HL-60 (cell line): Measurements from ENCODE around the gene SHROOM1.

Experiments
- DNase-seq, 2 experiments: peaks; one replicate each; pipeline ENCODE4 v3.0.0-alpha.2; 2010 to 2020; ENCODE audit warnings: low read depth in 1 of 2, low spot score in 1 of 2
- H3K27ac ChIP-seq: fragments of 250-450 bp; sonication (Bioruptor Pico); replicated peaks from 2 replicates; pipeline ENCODE4 v1.5.1; 2020; ENCODE audit warnings: mild to moderate bottlenecking, moderate library complexity
- H3K27me3 ChIP-seq: fragments of 250-450 bp; sonication (Bioruptor Pico); 2 replicates; pipeline ENCODE4 v1.5.1; 2021; ENCODE audit warnings: mild to moderate bottlenecking, moderate library complexity; ENCODE audit not compliant: insufficient read depth, poor library complexity, severe bottlenecking
- H3K4me3 ChIP-seq: replicated peaks from 2 replicates; pipeline ENCODE4 v1.5.1; 2011; ENCODE audit warnings: mild to moderate bottlenecking, control low read depth, low read length; ENCODE audit not compliant: insufficient read depth
- GABPA ChIP-seq: IDR thresholded peaks from 2 replicates; pipeline ENCODE4 v1.6.1; 2012; ENCODE audit warnings: low read depth
- POLR2AphosphoS5 ChIP-seq: IDR thresholded peaks from 2 replicates; pipeline ENCODE4 v1.6.1; 2012; ENCODE audit warnings: low read depth
- SPI1 ChIP-seq: IDR thresholded peaks from 2 replicates; pipeline ENCODE4 v1.6.1; 2012; ENCODE audit warnings: low read depth, mild to moderate bottlenecking, borderline replicate concordance
- TF ChIP-seq, protein P1 (sequence below): IDR thresholded peaks from 2 replicates; pipeline ENCODE4 v1.6.1; 2012; ENCODE audit warnings: low read depth; ENCODE audit not compliant: insufficient replicate concordance
- TF ChIP-seq, protein P2 (sequence below): IDR thresholded peaks from one replicate; pipeline ENCODE4 v1.5.1; 2011; ENCODE audit warnings: low read length, control low read depth, inconsistent platforms; ENCODE audit not compliant: insufficient read depth

The SHROOM1 gene

DNA sequence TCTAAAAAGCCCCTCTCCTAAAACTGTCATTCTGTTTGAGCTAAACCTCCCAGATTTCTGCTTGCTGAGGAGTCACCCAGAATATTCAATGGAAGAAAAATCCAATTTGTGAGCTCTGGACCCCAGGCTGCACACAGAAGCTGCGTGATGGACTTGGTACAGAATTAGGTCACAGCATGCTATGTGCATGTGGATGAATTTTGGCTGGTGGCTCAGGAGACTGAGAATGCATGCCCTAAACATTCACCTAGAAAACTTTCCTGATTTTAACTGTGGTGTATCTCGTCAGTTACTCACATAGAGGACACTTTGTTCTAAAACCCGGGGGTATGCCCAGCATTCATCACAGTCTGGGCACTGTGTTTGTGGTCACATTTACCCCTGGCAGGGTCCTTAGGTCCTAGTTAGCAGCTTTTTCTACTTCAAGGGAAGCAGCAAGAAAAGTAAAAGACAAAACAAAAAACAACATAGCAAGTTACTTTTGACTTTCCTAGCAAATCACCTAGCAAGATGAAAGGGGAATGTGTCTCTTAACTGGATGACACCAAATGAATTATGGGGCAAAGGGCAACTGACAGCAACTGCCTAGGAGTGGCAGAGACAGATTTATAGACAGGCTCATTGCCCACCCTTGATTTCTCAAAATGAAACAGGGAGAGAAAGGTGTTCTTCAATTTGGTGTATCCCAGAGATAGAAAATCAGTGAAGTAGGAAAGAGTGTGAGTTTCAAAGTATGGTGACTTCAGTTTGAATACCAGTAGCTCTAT lies 8.3 kb upstream of the SHROOM1 start:
- no peak overlapping the region for H3K4me3 ChIP-seq
- TF ChIP-seq, protein P1, sequence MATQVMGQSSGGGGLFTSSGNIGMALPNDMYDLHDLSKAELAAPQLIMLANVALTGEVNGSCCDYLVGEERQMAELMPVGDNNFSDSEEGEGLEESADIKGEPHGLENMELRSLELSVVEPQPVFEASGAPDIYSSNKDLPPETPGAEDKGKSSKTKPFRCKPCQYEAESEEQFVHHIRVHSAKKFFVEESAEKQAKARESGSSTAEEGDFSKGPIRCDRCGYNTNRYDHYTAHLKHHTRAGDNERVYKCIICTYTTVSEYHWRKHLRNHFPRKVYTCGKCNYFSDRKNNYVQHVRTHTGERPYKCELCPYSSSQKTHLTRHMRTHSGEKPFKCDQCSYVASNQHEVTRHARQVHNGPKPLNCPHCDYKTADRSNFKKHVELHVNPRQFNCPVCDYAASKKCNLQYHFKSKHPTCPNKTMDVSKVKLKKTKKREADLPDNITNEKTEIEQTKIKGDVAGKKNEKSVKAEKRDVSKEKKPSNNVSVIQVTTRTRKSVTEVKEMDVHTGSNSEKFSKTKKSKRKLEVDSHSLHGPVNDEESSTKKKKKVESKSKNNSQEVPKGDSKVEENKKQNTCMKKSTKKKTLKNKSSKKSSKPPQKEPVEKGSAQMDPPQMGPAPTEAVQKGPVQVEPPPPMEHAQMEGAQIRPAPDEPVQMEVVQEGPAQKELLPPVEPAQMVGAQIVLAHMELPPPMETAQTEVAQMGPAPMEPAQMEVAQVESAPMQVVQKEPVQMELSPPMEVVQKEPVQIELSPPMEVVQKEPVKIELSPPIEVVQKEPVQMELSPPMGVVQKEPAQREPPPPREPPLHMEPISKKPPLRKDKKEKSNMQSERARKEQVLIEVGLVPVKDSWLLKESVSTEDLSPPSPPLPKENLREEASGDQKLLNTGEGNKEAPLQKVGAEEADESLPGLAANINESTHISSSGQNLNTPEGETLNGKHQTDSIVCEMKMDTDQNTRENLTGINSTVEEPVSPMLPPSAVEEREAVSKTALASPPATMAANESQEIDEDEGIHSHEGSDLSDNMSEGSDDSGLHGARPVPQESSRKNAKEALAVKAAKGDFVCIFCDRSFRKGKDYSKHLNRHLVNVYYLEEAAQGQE = no peak
- no peaks in the 10 kb centered on the region for H3K27me3 ChIP-seq
- no peak overlapping the region for H3K27ac ChIP-seq
- DNase-seq = no peak

DNA sequence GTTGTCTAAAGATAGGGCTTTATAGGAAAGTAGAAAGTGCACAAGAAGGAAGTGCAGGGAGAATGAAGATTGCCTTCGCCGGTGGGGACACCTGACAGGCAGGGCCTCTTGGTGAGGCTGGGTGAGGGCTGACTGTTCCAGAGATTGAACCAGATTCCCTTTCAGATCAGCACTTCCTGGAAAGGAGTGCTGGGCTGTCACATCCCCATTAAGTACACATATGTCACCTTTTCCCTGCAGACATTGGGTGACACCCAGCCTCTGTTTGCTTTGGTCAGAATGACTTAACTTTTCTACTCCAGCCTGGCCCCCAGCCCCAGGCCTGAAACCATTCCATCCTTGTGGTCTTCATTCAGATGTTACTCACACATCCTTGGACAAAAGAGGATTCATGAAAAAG lies 7.4 kb upstream of the SHROOM1 start:
- no peak overlapping the region for H3K27ac ChIP-seq
- TF ChIP-seq SPI1 (no peak), POLR2AphosphoS5 (no peak), GABPA (no peak)
- TF ChIP-seq, protein P2, sequence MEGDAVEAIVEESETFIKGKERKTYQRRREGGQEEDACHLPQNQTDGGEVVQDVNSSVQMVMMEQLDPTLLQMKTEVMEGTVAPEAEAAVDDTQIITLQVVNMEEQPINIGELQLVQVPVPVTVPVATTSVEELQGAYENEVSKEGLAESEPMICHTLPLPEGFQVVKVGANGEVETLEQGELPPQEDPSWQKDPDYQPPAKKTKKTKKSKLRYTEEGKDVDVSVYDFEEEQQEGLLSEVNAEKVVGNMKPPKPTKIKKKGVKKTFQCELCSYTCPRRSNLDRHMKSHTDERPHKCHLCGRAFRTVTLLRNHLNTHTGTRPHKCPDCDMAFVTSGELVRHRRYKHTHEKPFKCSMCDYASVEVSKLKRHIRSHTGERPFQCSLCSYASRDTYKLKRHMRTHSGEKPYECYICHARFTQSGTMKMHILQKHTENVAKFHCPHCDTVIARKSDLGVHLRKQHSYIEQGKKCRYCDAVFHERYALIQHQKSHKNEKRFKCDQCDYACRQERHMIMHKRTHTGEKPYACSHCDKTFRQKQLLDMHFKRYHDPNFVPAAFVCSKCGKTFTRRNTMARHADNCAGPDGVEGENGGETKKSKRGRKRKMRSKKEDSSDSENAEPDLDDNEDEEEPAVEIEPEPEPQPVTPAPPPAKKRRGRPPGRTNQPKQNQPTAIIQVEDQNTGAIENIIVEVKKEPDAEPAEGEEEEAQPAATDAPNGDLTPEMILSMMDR = no peak
- TF ChIP-seq, protein P1 = no peak
- DNase-seq = no peak

DNA sequence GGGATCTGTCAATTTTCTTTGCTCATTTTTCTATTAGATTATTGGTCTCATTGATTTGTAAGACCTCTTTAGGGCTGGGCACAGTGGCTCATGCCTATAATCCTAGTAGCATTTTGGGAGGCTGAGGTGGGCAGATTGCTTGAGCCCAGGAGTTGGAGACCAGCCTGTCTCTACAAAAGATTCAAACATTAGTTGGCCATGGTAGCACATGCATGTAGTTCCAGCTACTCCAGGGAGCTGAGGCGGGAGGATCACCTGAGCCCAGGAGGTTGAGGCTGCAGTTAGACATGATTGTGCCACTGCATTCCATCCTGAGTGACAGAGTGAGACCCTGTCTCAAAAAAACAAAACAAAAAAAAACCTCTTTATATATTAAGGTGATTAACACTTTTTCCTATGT lies 6.4 kb upstream of the SHROOM1 start:
- TF ChIP-seq, protein P1 = no peak
- TF ChIP-seq GABPA = no peak
- TF ChIP-seq POLR2AphosphoS5 = no peak
- TF ChIP-seq, protein P2 = no peak
- no peak for TF ChIP-seq SPI1
- Histone ChIP-seq H3K27me3 (no peaks in the 10 kb centered on the region), H3K4me3 (no peak overlapping the region), H3K27ac (no peak overlapping the region)
- DNase-seq = no peak

More for the DNA sequence above, 7.4 kb upstream of the SHROOM1 start:
- Histone ChIP-seq H3K4me3 (no peak overlapping the region), H3K27me3 (no peaks in the 10 kb centered on the region)
